Kidney epithelial cell (primary cell): ENCODE results near the gene VPS51. TPM values are rescaled to one million over a fixed set of nuclear protein-coding genes. Genes with fewer than 3 reads are reported as not detected.

Experiments
- DNase-seq: peaks from one replicate; pipeline ENCODE4 v3.0.0-alpha.2; 2010; ENCODE audit warnings: low read depth
- H3K27me3 ChIP-seq: 2 replicates; pipeline ENCODE4 v1.6.0; 2011; ENCODE audit warnings: low read length; ENCODE audit not compliant: control insufficient read depth, insufficient read depth
- H3K36me3 ChIP-seq: 2 replicates; pipeline ENCODE4 v1.5.1; 2011; ENCODE audit warnings: low read length; ENCODE audit not compliant: control insufficient read depth, insufficient read depth
- H3K4me3 ChIP-seq: 2 replicates; pipeline ENCODE4 v1.5.1; 2011; ENCODE audit warnings: low read depth, mild to moderate bottlenecking, control low read depth, low read length
- CTCF ChIP-seq: IDR thresholded peaks from 2 replicates; pipeline ENCODE4 v1.5.1; 2011; ENCODE audit warnings: mild to moderate bottlenecking, moderate library complexity, low read length, control low read depth, inconsistent platforms; ENCODE audit not compliant: insufficient read depth, poor library complexity, severe bottlenecking
- total RNA-seq: library from RNA; depleted of rRNA; stranded (reverse); fragments of >200 nt; gene quantifications from 2 replicates; pipeline ENCODE4 v1.2.3, GENCODE V29; 2015

The VPS51 gene
- total RNA-seq, 1 donor from 2014 or later = 391 TPM

GRCh38 chr11:65121865-65122696, 26.1 kb downstream of the VPS51 start, which contains the start of the genes FAU and MRPL49:
Gene FAU, minus strand, starts transcription at chr11:65122134. Its CDS starts 321 bp downstream, at chr11:65121813.
Gene MRPL49, plus strand, starts transcription at chr11:65122321. Its CDS starts 26 bp downstream, at chr11:65122347.
- H3K36me3 ChIP-seq = peaks cover 9% of the 10 kb centered on the region
- H3K4me3 ChIP-seq = peak within 1 kb of the TSS; percentile 99
- H3K27me3 ChIP-seq = no peaks in the 10 kb centered on the region
- no peak for TF ChIP-seq CTCF
- DNase-seq = peak; percentile 95

GRCh38 chr11:65124480-65125196, 28.6 kb downstream of the VPS51 start:
- no peak for DNase-seq
- no peak overlapping the region for H3K4me3 ChIP-seq
- no peaks in the 10 kb centered on the region for H3K27me3 ChIP-seq
- no peak for TF ChIP-seq CTCF
- peaks cover 10% of the 10 kb centered on the region for H3K36me3 ChIP-seq

- peaks cover 9% of the 10 kb centered on the region for H3K36me3 ChIP-seq
- H3K27me3 ChIP-seq = no peaks in the 10 kb centered on the region
- no peak overlapping the region for H3K4me3 ChIP-seq
- DNase-seq = no peak
- no peak for TF ChIP-seq CTCF
Measured at GRCh38 chr11:65125197-65126056, 29.4 kb downstream of the VPS51 start.

- DNase-seq = no peak
- no peak overlapping the region for H3K4me3 ChIP-seq
- no peak for TF ChIP-seq CTCF
- no peaks in the 10 kb centered on the region for H3K27me3 ChIP-seq
- peaks cover 8% of the 10 kb centered on the region for H3K36me3 ChIP-seq
Measured at GRCh38 chr11:65126624-65127274, 30.7 kb downstream of the VPS51 start.

GRCh38 chr11:65127473-65128181, 31.6 kb downstream of the VPS51 start:
- peaks cover 8% of the 10 kb centered on the region for H3K36me3 ChIP-seq
- no peak for TF ChIP-seq CTCF
- no peak overlapping the region for H3K4me3 ChIP-seq
- no peak for DNase-seq
- no peaks in the 10 kb centered on the region for H3K27me3 ChIP-seq
